HG03097 (cell line): ENCODE results near the gene OLA1.
A peak's percentile ranks its signal among the peaks of the same experiment; 100 is the strongest.
"Not testable (repeated sequence)": the region's sequence is repeated elsewhere in the genome, so short reads cannot be mapped to it uniquely, and the experiment has no call there.

Experiments
- ATAC-seq: cut with Tn5 transposase; IDR thresholded peaks from one replicate; pipeline ENCODE4 v1.9.1; 2021; ENCODE audit not compliant: unreplicated experiment, low FRiP score

Gene OLA1

DNA sequence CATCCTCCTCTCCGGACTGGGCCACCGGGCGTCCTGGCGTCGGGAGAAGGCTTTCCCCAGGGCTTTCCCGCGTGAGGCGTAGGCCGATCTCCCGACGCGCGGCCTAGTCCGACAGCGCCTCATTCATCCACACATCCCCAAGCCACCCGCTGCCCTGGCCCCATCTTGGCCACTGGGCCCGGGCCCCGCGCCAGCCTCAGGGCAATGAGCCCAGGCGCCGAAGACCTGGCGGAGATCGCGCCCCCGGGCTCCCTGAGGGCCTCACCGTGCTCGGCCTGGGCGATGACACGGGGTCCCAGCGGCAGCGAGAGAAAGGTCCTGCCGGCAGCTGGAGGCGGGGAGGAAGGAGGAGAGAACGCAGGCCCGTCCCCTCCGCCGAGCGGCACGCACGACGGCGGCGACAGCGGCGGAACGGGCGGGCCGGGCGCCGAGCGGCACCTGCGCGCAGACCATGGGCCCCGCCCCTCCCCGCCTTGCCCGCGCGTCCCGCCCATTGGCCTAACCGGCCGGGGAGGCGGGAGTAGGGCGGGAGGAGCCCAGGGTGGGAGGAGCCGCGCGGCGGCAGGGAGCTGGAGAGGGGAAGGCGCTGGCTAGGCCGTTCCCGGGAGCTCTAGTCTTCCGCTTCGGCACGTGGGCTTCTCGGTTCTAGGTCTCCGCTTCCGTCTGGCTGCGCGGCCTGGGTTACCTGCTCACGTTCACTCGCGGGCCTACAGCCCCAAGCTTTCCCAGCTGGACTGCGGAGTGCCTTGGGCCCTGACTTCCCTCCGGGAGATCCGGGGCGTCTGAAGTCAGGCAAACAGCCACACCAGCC lies at the start of gene OLA1:
Gene OLA1, minus strand, starts transcription at position 346 of the 811 bp plus-strand sequence. CDS start 1,717 bp downstream, outside the sequence.
- ATAC-seq, result peak; percentile 97

DNA sequence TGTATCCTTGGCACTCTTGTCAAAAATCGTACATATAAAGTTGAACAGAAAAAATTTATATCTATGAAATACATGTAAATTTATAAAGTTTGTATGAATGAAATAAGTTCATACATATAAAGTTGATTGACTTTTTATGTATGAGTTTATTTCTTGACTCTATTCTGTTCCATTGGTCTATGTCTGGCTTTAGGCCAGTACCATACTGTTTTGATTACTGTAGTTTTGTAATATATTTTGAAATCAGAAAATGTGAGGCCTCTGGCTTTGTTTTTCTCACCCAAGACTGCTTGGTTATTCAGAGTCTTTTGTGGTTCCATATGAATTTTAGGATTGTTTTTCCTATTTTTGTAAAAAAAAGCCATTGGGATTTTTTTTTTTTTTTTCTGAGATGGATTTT lies 44.6 kb upstream of the OLA1 start:
- no peak for ATAC-seq

- no peak for ATAC-seq
Observed at GRCh38 chr2:174286172-174286571, 37.8 kb upstream of the OLA1 start.

DNA sequence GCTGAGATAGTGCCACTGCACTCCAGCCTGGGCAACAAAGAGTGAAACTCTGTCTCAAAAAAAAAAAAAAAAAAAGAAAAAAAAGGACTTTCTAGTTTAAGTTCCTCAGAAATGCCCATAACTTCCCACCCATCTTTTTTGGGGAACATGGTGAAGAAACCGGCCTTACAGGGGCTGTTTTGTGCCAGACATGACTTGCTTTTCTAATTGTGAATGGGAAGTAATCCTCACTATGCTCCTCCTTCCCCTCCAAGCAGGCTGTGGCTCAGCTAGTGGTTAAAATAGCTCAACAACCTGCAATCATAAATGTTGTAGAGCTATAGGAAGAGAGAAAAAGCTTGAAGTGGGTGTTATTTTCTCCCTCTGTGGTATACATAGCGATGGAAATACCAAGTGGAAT lies 34.1 kb upstream of the OLA1 start:
- no peak for ATAC-seq

DNA sequence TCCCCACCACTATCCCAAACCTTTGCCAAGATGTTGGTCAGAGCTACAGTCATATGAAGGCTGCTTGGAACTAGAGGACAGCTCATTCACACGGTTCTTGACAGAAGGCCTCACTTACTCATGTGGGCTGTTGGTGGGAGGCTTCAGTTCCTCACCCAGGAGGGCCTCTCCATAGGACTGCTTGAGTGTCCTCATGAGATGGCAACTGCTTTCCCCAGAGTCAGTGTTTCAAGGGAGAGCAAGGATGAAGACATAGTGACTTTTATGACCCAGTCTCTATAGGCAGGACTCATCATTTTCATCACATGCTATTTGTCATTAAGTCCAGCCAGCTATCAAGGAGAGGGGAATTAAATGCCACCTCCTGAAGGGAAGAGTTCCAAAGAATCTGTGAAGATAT lies 33.4 kb upstream of the OLA1 start:
- ATAC-seq, result no peak

DNA sequence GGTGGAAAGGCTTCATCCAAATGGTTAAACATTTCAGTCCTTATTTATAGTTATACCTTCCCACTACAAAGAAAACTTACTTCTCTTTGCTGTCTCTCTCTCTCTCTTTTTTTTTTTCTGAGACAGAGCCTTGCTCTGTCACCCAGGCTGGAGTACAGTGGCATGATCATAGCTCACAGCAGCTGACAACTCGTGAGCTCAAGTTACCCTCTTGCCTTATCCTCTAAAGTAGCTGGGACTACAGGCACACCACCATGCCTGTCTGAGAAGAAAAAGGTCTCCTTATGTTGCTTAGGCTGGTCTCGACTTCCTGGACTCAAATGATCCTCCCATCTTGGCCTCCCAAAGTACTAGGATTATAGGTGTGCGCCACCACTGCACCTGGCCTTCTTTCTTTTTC lies 32.3 kb upstream of the OLA1 start:
- ATAC-seq, result no peak

- not testable (repeated sequence) for ATAC-seq
Observed at GRCh38 chr2:174270263-174270662, 21.9 kb upstream of the OLA1 start.

- no peak for ATAC-seq
Observed at GRCh38 chr2:174266288-174266687, 18.0 kb upstream of the OLA1 start.

GRCh38 chr2:174263997-174264396 lies 15.7 kb upstream of the OLA1 start:
- no peak for ATAC-seq

- no peak for ATAC-seq
Observed at GRCh38 chr2:174259981-174260380, 11.6 kb upstream of the OLA1 start.

- ATAC-seq, result no peak
Observed at GRCh38 chr2:174254267-174254666, 5.9 kb upstream of the OLA1 start.

- ATAC-seq, result no peak
Observed at GRCh38 chr2:174248998-174249592, 763 bp upstream of the OLA1 start.

- ATAC-seq, result peak; percentile 14
Observed at GRCh38 chr2:174247474-174248186, 702 bp downstream of the OLA1 start.

- ATAC-seq, result no peak
Observed at GRCh38 chr2:174246944-174247381, 1.4 kb downstream of the OLA1 start.

- ATAC-seq, result not testable (repeated sequence)
Observed at GRCh38 chr2:174245628-174246027, 2.7 kb downstream of the OLA1 start.

GRCh38 chr2:174245065-174245464 lies 3.3 kb downstream of the OLA1 start:
- ATAC-seq, result no peak

- ATAC-seq, result no peak
Observed at GRCh38 chr2:174243812-174244211, 4.5 kb downstream of the OLA1 start.

GRCh38 chr2:174240097-174240496 lies 8.2 kb downstream of the OLA1 start:
- ATAC-seq, result no peak

DNA sequence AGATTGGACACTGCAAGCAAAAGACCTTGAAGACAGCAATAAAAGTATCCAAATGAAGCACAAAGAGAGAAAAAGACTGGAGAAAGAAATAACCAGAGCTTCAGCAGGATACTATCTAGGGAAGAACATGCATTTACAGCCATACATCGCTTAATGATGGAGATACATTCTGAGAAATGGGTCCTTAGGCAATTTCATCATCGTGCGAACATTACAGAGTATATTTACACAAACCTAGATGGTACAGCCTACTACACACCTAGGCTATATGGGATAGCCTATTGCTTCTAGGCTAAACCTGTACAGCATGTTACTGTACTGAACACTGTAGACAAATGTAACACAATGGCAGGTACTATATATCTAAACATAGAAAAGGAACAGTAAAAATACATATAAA lies 11.9 kb downstream of the OLA1 start:
- ATAC-seq, result no peak

GRCh38 chr2:174235680-174236079 lies 12.7 kb downstream of the OLA1 start:
- ATAC-seq, result no peak

GRCh38 chr2:174233771-174234275 lies 14.5 kb downstream of the OLA1 start:
- ATAC-seq, result no peak
